ENCODE data around the gene ETS1.

Gene ETS1

DNA sequence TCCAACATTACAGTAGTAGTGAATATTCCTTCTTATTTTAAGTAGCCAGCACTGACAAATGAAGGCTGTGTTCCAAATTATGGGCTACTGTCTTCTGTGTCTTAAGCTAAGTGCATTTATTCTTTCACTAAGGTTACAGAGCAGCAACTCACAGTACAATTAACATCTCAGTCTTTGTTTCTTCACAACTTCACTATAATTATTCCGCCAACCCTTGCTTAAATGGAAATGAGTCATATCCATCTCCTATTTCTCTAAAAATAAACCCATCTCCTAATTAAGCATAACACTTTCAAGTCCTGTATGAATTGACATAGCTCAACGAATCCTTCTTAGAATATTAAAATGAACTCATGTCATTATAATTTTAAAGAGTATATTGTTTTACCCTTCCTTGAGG lies 6.7 kb downstream of the ETS1 start:
- H3K4me1 ChIP-seq (ENCODE audit: control insufficient read depth, insufficient read depth, low read length, unreplicated experiment): peaks cover 30% of the 10 kb centered on the region
- no peaks in the 10 kb centered on the region for H3K79me2 ChIP-seq (ENCODE audit: control insufficient read depth, insufficient read depth, low read length, unreplicated experiment)
- no peak overlapping the region for H2AFZ ChIP-seq (ENCODE audit: low read length, unreplicated experiment)
- no peak overlapping the region for H3K4me3 ChIP-seq (ENCODE audit: low read depth, low read length)
- H3K27me3 ChIP-seq (ENCODE audit: insufficient read depth, low read length): no peaks in the 10 kb centered on the region
- no peak overlapping the region for H3K27ac ChIP-seq (ENCODE audit: low read depth, low read length)
- no peaks in the 10 kb centered on the region for H3K36me3 ChIP-seq (ENCODE audit: insufficient read depth, low read length)

DNA sequence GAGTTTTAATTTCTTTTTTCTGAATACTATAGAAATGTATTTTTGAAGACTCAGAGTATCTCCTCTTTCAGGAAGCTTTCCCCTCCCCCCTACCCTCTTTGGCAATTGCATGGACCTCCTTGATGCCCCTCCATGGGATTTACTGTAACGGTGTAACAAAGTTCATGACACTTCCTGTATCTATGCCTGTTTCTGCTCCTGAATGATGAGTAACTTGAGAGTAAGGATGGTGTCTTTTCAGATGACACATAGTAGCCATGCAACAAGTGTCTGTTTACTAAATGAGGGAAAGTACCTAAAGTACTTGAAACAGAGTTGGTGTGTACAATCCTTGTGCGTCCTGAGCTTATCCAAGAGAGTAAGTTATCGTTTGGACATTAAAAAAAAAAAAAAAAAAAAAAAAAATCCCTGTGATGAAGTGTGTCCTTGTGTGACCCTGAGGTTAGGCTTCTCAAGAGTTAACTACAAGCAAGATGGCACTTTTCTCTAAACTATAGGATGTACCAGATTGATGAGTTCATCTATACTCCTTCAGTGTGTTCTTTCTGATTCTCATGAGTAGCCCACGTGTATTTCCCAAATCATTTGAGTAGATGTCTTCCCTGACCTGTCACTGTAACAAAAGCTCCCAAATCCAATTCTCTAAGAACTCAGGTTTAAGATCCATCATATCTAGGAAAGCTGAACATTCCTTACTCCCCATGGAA lies 7.4 kb downstream of the ETS1 start:
- H3K27ac ChIP-seq (ENCODE audit: low read depth, low read length): no peak overlapping the region
- H3K36me3 ChIP-seq (ENCODE audit: insufficient read depth, low read length): no peaks in the 10 kb centered on the region
- H2AFZ ChIP-seq (ENCODE audit: low read length, unreplicated experiment): no peak overlapping the region
- peaks cover 36% of the 10 kb centered on the region for H3K4me1 ChIP-seq (ENCODE audit: control insufficient read depth, insufficient read depth, low read length, unreplicated experiment)
- H3K79me2 ChIP-seq (ENCODE audit: control insufficient read depth, insufficient read depth, low read length, unreplicated experiment): no peaks in the 10 kb centered on the region
- H3K27me3 ChIP-seq (ENCODE audit: insufficient read depth, low read length): no peaks in the 10 kb centered on the region
- H3K4me3 ChIP-seq (ENCODE audit: low read depth, low read length): no peak overlapping the region

DNA sequence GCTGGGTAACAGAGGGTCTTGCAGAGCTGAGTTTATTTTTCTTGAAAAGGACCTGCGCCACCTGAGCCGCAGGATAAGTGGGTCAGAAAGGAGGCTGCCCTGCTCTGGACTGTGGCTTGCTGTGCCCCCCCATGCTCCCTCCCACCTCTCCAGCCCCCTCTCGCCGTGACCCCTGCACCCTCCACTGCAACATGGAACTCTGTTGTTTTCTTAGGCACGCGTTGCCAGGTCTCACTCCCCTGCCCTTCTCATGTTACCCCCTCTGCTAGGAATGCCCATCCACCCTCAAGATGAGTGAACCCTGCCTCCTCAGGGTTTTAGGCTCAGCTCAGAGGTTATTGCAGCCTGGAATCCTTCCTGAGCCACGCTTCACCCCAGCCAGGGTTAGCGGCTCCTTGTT lies 10.8 kb downstream of the ETS1 start:
- H3K36me3 ChIP-seq (ENCODE audit: insufficient read depth, low read length): no peaks in the 10 kb centered on the region
- no peaks in the 10 kb centered on the region for H3K27me3 ChIP-seq (ENCODE audit: insufficient read depth, low read length)
- no peak overlapping the region for H3K27ac ChIP-seq (ENCODE audit: low read depth, low read length)
- H3K4me1 ChIP-seq (ENCODE audit: control insufficient read depth, insufficient read depth, low read length, unreplicated experiment): peaks cover 27% of the 10 kb centered on the region
- H3K79me2 ChIP-seq (ENCODE audit: control insufficient read depth, insufficient read depth, low read length, unreplicated experiment): no peaks in the 10 kb centered on the region
- H2AFZ ChIP-seq (ENCODE audit: low read length, unreplicated experiment): no peak overlapping the region
- no peak overlapping the region for H3K4me3 ChIP-seq (ENCODE audit: low read depth, low read length)

DNA sequence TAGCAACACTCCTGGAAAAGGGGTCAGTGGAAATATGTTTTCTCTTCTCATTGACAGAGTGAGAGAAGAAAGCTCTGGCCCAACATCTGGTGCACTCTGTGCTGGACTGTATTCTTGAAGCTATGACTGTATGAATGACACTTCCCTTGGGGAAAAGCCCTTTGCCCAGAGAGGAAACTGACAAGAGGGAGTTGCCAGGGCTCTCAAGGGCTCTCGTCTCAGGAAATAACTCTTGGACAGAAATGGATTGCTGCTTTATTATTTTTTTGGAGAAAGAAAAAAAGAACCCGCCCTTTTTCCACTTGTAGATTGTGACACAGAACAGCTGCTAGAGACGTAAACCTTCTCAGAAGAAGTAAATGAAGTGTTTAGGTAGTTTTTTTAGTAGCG lies 11.4 kb downstream of the ETS1 start:
- Histone ChIP-seq H3K36me3 (ENCODE audit: insufficient read depth, low read length) (no peaks in the 10 kb centered on the region), H3K4me3 (ENCODE audit: low read depth, low read length) (no peak overlapping the region), H3K27me3 (ENCODE audit: insufficient read depth, low read length) (no peaks in the 10 kb centered on the region), H3K4me1 (ENCODE audit: control insufficient read depth, insufficient read depth, low read length, unreplicated experiment) (peaks cover 27% of the 10 kb centered on the region), H2AFZ (ENCODE audit: low read length, unreplicated experiment) (no peak overlapping the region), H3K79me2 (ENCODE audit: control insufficient read depth, insufficient read depth, low read length, unreplicated experiment) (no peaks in the 10 kb centered on the region), H3K27ac (ENCODE audit: low read depth, low read length) (peak overlapping the region; percentile 26; the same call in 1 of the 2 replicates)

DNA sequence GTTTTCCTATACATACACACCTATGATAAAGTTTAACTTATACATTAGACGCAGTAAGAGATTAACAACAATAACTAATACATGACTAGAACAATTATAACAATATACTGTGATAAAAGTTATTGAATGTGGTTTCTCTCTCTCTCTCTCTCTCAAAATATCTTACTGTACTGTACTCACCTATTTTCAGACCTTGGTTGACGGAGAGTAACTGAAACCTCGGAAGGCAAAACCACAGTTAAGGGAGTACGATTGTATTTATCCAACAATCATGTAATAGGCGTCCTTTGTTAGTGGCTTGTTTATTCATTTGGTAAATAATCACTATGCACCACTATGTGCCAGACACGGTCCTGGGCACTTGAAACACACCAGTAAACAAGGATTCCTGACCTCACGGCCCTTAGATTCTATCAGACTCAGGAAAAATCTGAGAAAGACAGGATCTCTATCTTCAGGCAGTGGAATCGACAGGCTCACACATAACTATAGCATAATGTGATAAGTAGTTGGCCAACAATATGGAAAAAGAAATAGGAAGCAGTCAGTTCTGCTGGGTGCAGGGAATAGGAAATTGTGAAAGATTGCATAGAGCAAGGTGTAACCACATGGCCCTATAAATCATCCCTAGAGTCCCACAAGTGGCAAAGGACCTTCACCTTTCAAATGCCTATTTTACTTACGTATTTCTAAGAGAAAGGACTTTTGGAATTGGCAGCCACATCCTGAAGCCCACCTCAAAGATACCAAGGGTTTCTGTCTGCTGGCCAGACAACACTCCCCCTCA lies 12.0 kb downstream of the ETS1 start:
- Histone ChIP-seq H3K4me3 (ENCODE audit: low read depth, low read length) (no peak overlapping the region), H2AFZ (ENCODE audit: low read length, unreplicated experiment) (no peak overlapping the region)

DNA sequence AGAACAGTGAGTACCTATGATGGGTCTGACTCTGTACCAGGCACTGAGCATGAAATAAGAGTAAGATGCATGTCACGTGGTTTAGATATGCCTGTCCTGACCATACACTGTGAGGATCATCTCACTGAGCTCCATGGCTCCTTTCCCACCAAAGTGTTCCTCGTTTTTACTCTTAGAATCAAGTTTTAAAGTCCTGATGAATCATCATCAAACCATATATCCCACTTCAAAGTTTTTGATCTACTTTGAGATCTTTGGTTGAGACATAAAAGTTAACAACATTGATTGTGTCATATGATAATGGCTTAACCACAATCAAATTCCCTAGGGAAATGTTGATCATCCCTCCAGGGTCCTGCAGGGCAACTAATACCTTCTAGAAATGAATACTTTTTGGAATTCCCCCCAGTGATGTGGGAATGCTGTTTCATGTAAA lies 12.8 kb downstream of the ETS1 start:
- H3K79me2 ChIP-seq (ENCODE audit: control insufficient read depth, insufficient read depth, low read length, unreplicated experiment): no peaks in the 10 kb centered on the region
- H2AFZ ChIP-seq (ENCODE audit: low read length, unreplicated experiment): no peak overlapping the region
- no peaks in the 10 kb centered on the region for H3K27me3 ChIP-seq (ENCODE audit: insufficient read depth, low read length)
- H3K27ac ChIP-seq (ENCODE audit: low read depth, low read length): peak overlapping the region; percentile 0; the same call in 1 of the 2 replicates
- H3K4me1 ChIP-seq (ENCODE audit: control insufficient read depth, insufficient read depth, low read length, unreplicated experiment): peaks cover 21% of the 10 kb centered on the region
- no peak overlapping the region for H3K4me3 ChIP-seq (ENCODE audit: low read depth, low read length)
- no peaks in the 10 kb centered on the region for H3K36me3 ChIP-seq (ENCODE audit: insufficient read depth, low read length)

More for the DNA sequence above, 12.0 kb downstream of the ETS1 start:
- Histone ChIP-seq H3K27me3 (ENCODE audit: insufficient read depth, low read length) (no peaks in the 10 kb centered on the region), H3K4me1 (ENCODE audit: control insufficient read depth, insufficient read depth, low read length, unreplicated experiment) (peaks cover 26% of the 10 kb centered on the region), H3K36me3 (ENCODE audit: insufficient read depth, low read length) (no peaks in the 10 kb centered on the region), H3K79me2 (ENCODE audit: control insufficient read depth, insufficient read depth, low read length, unreplicated experiment) (no peaks in the 10 kb centered on the region), H3K27ac (ENCODE audit: low read depth, low read length) (peak overlapping the region; percentile 26; the same call in 1 of the 2 replicates)

DNA sequence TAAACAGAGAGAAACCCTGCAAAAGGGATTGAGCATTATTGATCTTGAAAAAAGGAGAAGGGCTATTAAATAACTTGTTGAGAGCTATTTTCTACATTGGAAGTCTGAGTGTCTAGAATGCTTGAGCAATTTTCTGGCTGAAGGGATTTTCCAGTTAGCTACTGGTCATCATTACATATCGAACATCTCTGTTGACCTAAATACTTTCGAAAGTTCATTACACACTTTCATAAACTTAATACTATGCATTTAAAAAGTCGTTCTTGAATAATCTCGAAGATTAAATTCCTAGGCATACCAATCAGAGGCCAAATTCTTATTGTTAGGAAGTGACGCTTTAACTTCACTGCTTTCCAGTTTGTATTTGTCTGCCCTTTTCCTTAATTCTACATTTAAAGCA lies 13.7 kb downstream of the ETS1 start:
- Histone ChIP-seq H2AFZ (ENCODE audit: low read length, unreplicated experiment) (no peak overlapping the region), H3K4me3 (ENCODE audit: low read depth, low read length) (no peak overlapping the region), H3K27me3 (ENCODE audit: insufficient read depth, low read length) (no peaks in the 10 kb centered on the region), H3K36me3 (ENCODE audit: insufficient read depth, low read length) (no peaks in the 10 kb centered on the region), H3K79me2 (ENCODE audit: control insufficient read depth, insufficient read depth, low read length, unreplicated experiment) (no peaks in the 10 kb centered on the region), H3K4me1 (ENCODE audit: control insufficient read depth, insufficient read depth, low read length, unreplicated experiment) (peaks cover 21% of the 10 kb centered on the region), H3K27ac (ENCODE audit: low read depth, low read length) (no peak overlapping the region; the same call in 1 of the 2 replicates)

DNA sequence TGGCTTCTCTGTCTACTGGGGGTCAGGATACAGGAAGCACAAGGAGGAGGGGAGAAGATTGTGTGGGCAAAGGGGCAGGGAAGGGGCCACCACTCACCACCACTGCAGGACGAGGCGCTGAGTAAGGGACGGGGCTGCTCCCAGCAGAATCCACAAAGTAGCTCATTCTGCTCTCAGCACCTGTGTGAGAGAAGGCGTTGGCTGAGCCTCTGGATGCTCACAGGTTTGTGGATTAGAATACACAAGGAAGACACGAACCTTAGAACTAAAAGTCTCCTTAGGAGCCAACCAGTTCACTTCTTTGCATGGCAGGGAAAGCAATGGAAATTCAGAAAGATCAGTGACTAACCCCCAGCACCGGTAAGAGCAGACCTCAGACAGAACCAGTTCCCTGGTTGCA lies 14.4 kb downstream of the ETS1 start:
- H3K4me1 ChIP-seq (ENCODE audit: control insufficient read depth, insufficient read depth, low read length, unreplicated experiment): peaks cover 21% of the 10 kb centered on the region
- no peak overlapping the region for H3K27ac ChIP-seq (ENCODE audit: low read depth, low read length)
- H2AFZ ChIP-seq (ENCODE audit: low read length, unreplicated experiment): no peak overlapping the region
- H3K36me3 ChIP-seq (ENCODE audit: insufficient read depth, low read length): no peaks in the 10 kb centered on the region
- H3K79me2 ChIP-seq (ENCODE audit: control insufficient read depth, insufficient read depth, low read length, unreplicated experiment): no peaks in the 10 kb centered on the region
- H3K4me3 ChIP-seq (ENCODE audit: low read depth, low read length): no peak overlapping the region
- H3K27me3 ChIP-seq (ENCODE audit: insufficient read depth, low read length): no peaks in the 10 kb centered on the region

DNA sequence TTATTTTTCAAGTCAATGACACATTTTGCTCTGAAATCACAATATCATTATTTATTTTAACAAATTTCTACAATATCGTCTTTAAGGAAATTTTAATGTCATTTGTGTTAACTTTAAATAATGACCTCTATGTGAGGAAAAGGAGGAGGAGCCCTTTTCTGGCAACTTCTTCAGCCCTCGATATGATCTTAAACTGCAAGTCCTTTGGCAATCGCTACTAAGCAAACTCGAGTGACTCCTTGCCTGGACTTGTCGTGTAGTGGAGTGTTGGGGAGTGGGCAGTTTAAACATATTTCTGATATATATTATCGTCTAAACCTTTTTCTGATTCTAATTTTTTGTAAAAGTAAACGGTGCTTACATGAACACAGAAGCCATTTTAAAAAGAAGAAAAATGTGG lies 16.7 kb downstream of the ETS1 start:
- no peaks in the 10 kb centered on the region for H3K36me3 ChIP-seq (ENCODE audit: insufficient read depth, low read length)
- no peak overlapping the region for H2AFZ ChIP-seq (ENCODE audit: low read length, unreplicated experiment)
- H3K4me3 ChIP-seq (ENCODE audit: low read depth, low read length): no peak overlapping the region
- no peaks in the 10 kb centered on the region for H3K79me2 ChIP-seq (ENCODE audit: control insufficient read depth, insufficient read depth, low read length, unreplicated experiment)
- H3K27me3 ChIP-seq (ENCODE audit: insufficient read depth, low read length): no peaks in the 10 kb centered on the region
- H3K27ac ChIP-seq (ENCODE audit: low read depth, low read length): no peak overlapping the region
- peaks cover 8% of the 10 kb centered on the region for H3K4me1 ChIP-seq (ENCODE audit: control insufficient read depth, insufficient read depth, low read length, unreplicated experiment)

DNA sequence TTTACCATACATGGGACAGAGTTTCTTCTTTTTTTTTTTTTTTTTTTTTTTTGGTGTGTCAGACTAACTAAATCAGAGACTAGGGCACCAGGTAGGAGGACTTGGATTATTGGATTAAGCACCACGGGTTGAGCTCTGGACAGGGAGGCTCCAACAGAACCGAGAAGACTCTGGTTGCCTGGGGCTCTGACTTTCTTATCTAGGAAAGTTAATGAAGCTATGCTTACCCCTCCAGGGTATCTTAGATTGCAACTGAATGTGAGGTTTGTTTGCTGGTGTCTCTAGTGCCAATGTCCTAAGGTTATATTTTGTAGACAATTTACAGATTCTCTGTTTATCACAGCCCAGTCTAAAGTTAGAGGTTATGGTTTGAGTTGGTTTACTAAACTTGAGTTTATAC lies 18.1 kb downstream of the ETS1 start:
- no peaks in the 10 kb centered on the region for H3K27me3 ChIP-seq (ENCODE audit: insufficient read depth, low read length)
- H3K4me3 ChIP-seq (ENCODE audit: low read depth, low read length): no peak overlapping the region
- no peaks in the 10 kb centered on the region for H3K79me2 ChIP-seq (ENCODE audit: control insufficient read depth, insufficient read depth, low read length, unreplicated experiment)
- H3K36me3 ChIP-seq (ENCODE audit: insufficient read depth, low read length): no peaks in the 10 kb centered on the region
- no peak overlapping the region for H2AFZ ChIP-seq (ENCODE audit: low read length, unreplicated experiment)
- no peaks in the 10 kb centered on the region for H3K4me1 ChIP-seq (ENCODE audit: control insufficient read depth, insufficient read depth, low read length, unreplicated experiment)
- H3K27ac ChIP-seq (ENCODE audit: low read depth, low read length): no peak overlapping the region

Measured in ACC112 (cell line).